ENCODE results near the gene PARD6A. TPM values are rescaled to one million over a fixed set of nuclear protein-coding genes. Genes with fewer than 3 reads are reported as not detected.

Gene PARD6A
- total and polyA plus RNA-seq, 7 donors: 4.9 to 11.0 (median 6.8) TPM

DNA sequence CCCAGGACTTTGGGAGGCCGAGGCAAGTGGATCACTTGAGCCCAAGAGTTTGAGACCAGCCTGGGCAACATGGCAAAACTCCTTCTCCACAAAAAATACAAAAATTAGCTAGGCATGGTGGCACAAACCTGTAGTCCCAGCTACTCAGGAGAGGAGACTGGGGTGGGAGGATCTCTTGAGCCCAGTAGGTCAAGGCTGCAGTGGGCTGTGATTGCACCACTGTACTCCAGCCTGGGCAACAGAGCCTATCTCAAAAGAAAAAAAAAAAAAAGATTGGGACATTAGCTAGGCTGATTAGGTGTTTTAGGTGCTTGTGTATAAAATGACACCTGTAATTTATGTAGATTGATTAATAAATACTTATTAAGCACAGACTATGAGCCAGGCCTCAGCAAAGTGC lies 48.3 kb downstream of the PARD6A start:
- Histone ChIP-seq H3K9me3 (no peaks in the 10 kb centered on the region), H3K27ac (peak overlapping the region; percentile 81), H3K4me1 (peaks cover 37% of the 10 kb centered on the region), H3K36me3 (ENCODE audit: insufficient read depth in 1 of 2, low read depth in 1 of 2) (no peaks in the 10 kb centered on the region), H3K27me3 (ENCODE audit: insufficient read depth in 3 of 3, low read length in 2 of 3) (no peaks in the 10 kb centered on the region), H3K4me3 (no peak overlapping the region)
- TF ChIP-seq, protein P1, sequence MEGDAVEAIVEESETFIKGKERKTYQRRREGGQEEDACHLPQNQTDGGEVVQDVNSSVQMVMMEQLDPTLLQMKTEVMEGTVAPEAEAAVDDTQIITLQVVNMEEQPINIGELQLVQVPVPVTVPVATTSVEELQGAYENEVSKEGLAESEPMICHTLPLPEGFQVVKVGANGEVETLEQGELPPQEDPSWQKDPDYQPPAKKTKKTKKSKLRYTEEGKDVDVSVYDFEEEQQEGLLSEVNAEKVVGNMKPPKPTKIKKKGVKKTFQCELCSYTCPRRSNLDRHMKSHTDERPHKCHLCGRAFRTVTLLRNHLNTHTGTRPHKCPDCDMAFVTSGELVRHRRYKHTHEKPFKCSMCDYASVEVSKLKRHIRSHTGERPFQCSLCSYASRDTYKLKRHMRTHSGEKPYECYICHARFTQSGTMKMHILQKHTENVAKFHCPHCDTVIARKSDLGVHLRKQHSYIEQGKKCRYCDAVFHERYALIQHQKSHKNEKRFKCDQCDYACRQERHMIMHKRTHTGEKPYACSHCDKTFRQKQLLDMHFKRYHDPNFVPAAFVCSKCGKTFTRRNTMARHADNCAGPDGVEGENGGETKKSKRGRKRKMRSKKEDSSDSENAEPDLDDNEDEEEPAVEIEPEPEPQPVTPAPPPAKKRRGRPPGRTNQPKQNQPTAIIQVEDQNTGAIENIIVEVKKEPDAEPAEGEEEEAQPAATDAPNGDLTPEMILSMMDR (IDR thresholded peaks at IDR 0.05): no peak
- 86 to 88% (median 88%) methylated on average over 1 of the region's 1 CpG for WGBS, 3 donors
- DNase-seq (no peak), ATAC-seq (no peak)
- intact Hi-C loops (cut with DNase I): no loop called here

DNA sequence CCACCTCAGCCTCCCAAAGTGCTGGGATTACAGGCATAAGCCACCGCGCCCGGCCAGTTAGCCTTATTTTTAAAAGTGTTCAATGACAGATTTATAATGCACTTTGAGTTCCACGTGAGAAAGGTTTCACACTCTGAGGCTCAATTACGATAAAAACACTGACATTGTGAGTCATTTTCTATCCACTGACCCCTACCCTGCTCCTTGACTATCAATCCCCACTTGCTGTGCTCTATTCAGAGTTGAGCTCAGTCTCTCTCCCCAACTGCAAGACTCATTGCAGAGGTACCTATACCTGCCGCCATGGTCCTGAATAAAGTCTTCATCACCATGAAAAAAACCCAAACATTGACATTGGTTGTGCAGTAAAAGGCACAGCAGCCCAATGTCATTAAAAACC lies 49.8 kb downstream of the PARD6A start:
- no peak overlapping the region for H3K4me3 ChIP-seq
- ATAC-seq (no peak), DNase-seq (no peak)
- H3K27ac ChIP-seq: no peak overlapping the region
- peaks cover 22% of the 10 kb centered on the region for H3K4me1 ChIP-seq
- no peaks in the 10 kb centered on the region for H3K36me3 ChIP-seq (ENCODE audit: insufficient read depth in 1 of 2, low read depth in 1 of 2)
- no peaks in the 10 kb centered on the region for H3K27me3 ChIP-seq (ENCODE audit: insufficient read depth in 3 of 3, low read length in 2 of 3)
- no peaks in the 10 kb centered on the region for H3K9me3 ChIP-seq
- 70 to 84% (median 70%) methylated on average over 6 of the region's 6 CpGs for WGBS, 3 donors
- intact Hi-C loops (cut with DNase I): no loop called here
- TF ChIP-seq, protein P1 (IDR thresholded peaks at IDR 0.05): no peak

Other genes with a start within 250 kb of the PARD6A start
- gene ZDHHC1, start 244.5 kb upstream of the PARD6A start, total RNA-seq: 10 to 100 TPM in 1 of 4 donors, 1 to 10 TPM in 3; 5.8 to 11.0 (median 6.9) TPM
- 1 to 10 TPM; 1.7 to 5.0 (median 2.9) TPM for gene ZDHHC1, start 244.5 kb upstream of the PARD6A start, polyA plus RNA-seq
- gene HSD11B2, start 229.8 kb upstream of the PARD6A start, total RNA-seq: under 1 TPM; 0.16 to 0.71 (median 0.39) TPM
- under 1 TPM; 0.11 to 0.35 (median 0.17) TPM for gene HSD11B2, start 229.8 kb upstream of the PARD6A start, polyA plus RNA-seq
- gene ATP6V0D1, start 179.8 kb upstream of the PARD6A start, total RNA-seq: 100 to 1,000 TPM in 1 of 4 donors, 10 to 100 TPM in 3; 81.2 to 104 (median 87.3) TPM
- 10 to 100 TPM; 60.2 to 92.4 (median 62.8) TPM for gene ATP6V0D1, start 179.8 kb upstream of the PARD6A start, polyA plus RNA-seq
- not detected for gene AGRP, start 177.4 kb upstream of the PARD6A start, total RNA-seq
- not detected for gene AGRP, start 177.4 kb upstream of the PARD6A start, polyA plus RNA-seq
- gene RIPOR1, start 132.1 kb upstream of the PARD6A start, total RNA-seq: 10 to 100 TPM; 34.1 to 58.1 (median 49.5) TPM
- 10 to 100 TPM; 16.5 to 27.4 (median 20.6) TPM for gene RIPOR1, start 132.1 kb upstream of the PARD6A start, polyA plus RNA-seq
- 10 to 100 TPM; 22.1 to 26.5 (median 26.0) TPM for gene CTCF, start 98.4 kb upstream of the PARD6A start, total RNA-seq
- gene CTCF, start 98.4 kb upstream of the PARD6A start, polyA plus RNA-seq: 10 to 100 TPM; 17.7 to 44.7 (median 18.9) TPM
- 1 to 10 TPM in 1 of 4 donors, under 1 TPM in 2, not detected in 1; 0.59 to 1.1 (median 0.63) TPM for gene CARMIL2, start 15.8 kb upstream of the PARD6A start, total RNA-seq
- gene CARMIL2, start 15.8 kb upstream of the PARD6A start, polyA plus RNA-seq: under 1 TPM; 0.17 to 0.46 (median 0.30) TPM
- gene ACD, start 700 bp upstream of the PARD6A start, total RNA-seq: 10 to 100 TPM in 1 of 4 donors, 1 to 10 TPM in 3; 4.9 to 10.2 (median 7.4) TPM
- gene ACD, start 700 bp upstream of the PARD6A start, polyA plus RNA-seq: 10 to 100 TPM in 2 of 3 donors, 1 to 10 TPM in 1; 8.9 to 16.7 (median 12.6) TPM
- 1 to 10 TPM; 6.5 to 7.6 (median 7.1) TPM for gene ENKD1, start 5.8 kb downstream of the PARD6A start, total RNA-seq
- 10 to 100 TPM; 17.5 to 20.7 (median 19.2) TPM for gene ENKD1, start 5.8 kb downstream of the PARD6A start, polyA plus RNA-seq
- gene C16orf86, start 5.9 kb downstream of the PARD6A start, total RNA-seq: 1 to 10 TPM; 5.1 to 7.3 (median 5.9) TPM
- gene C16orf86, start 5.9 kb downstream of the PARD6A start, polyA plus RNA-seq: 1 to 10 TPM; 2.6 to 6.5 (median 4.5) TPM
- gene GFOD2, start 58.4 kb downstream of the PARD6A start, total RNA-seq: 10 to 100 TPM in 1 of 4 donors, 1 to 10 TPM in 3; 8.0 to 11.3 (median 9.0) TPM
- 10 to 100 TPM; 12.2 to 17.3 (median 17.0) TPM for gene GFOD2, start 58.4 kb downstream of the PARD6A start, polyA plus RNA-seq
- 10 to 100 TPM; 17.6 to 27.9 (median 25.2) TPM for gene RANBP10, start 145.6 kb downstream of the PARD6A start, total RNA-seq
- 10 to 100 TPM in 2 of 3 donors, 1 to 10 TPM in 1; 9.1 to 16.3 (median 11.1) TPM for gene RANBP10, start 145.6 kb downstream of the PARD6A start, polyA plus RNA-seq
- gene TSNAXIP1, start 145.9 kb downstream of the PARD6A start, total RNA-seq: under 1 TPM; 0.29 to 0.88 (median 0.60) TPM
- 1 to 10 TPM in 1 of 3 donors, under 1 TPM in 2; 0.27 to 1.4 (median 0.65) TPM for gene TSNAXIP1, start 145.9 kb downstream of the PARD6A start, polyA plus RNA-seq
- 10 to 100 TPM; 30.2 to 37.8 (median 35.0) TPM for gene THAP11, start 181.4 kb downstream of the PARD6A start, total RNA-seq
- 10 to 100 TPM; 31.9 to 78.6 (median 35.0) TPM for gene THAP11, start 181.4 kb downstream of the PARD6A start, polyA plus RNA-seq
- gene NUTF2, start 186.0 kb downstream of the PARD6A start, total RNA-seq: 100 to 1,000 TPM in 2 of 4 donors, 10 to 100 TPM in 2; 77.4 to 104 (median 96.8) TPM
- gene NUTF2, start 186.0 kb downstream of the PARD6A start, polyA plus RNA-seq: 100 to 1,000 TPM; 129 to 170 (median 134) TPM
- gene CENPT, start 186.7 kb downstream of the PARD6A start, total RNA-seq: 10 to 100 TPM; 17.2 to 26.4 (median 19.2) TPM
- 10 to 100 TPM; 13.8 to 19.9 (median 19.9) TPM for gene CENPT, start 186.7 kb downstream of the PARD6A start, polyA plus RNA-seq
- 10 to 100 TPM; 33.8 to 52.1 (median 42.1) TPM for gene EDC4, start 212.1 kb downstream of the PARD6A start, total RNA-seq
- 10 to 100 TPM; 21.1 to 32.2 (median 23.8) TPM for gene EDC4, start 212.1 kb downstream of the PARD6A start, polyA plus RNA-seq
- 1 to 10 TPM in 1 of 4 donors, under 1 TPM in 1, not detected in 2; 0.77 to 1.1 TPM for gene NRN1L, start 223.9 kb downstream of the PARD6A start, total RNA-seq
- gene NRN1L, start 223.9 kb downstream of the PARD6A start, polyA plus RNA-seq: under 1 TPM; 0.23 to 0.38 (median 0.37) TPM
- gene PSKH1, start 232.3 kb downstream of the PARD6A start, total RNA-seq: 10 to 100 TPM; 11.3 to 18.8 (median 16.4) TPM
- gene PSKH1, start 232.3 kb downstream of the PARD6A start, polyA plus RNA-seq: 10 to 100 TPM in 2 of 3 donors, 1 to 10 TPM in 1; 9.6 to 16.9 (median 11.0) TPM